K562 (cell line): Measurements from ENCODE around the gene NR6A1. TPM values are rescaled to one million over a fixed set of nuclear protein-coding genes. Genes with fewer than 3 reads are reported as not detected.
"Not testable (repeated sequence)": the region's sequence is repeated elsewhere in the genome, so short reads cannot be mapped to it uniquely, and the experiment has no call there.

Source experiments
- ATAC-seq: fragments of 200-7000 bp; cut with Tn5 transposase; 3 replicates; pipeline ENCODE4 v1.9.1; 2020; ENCODE audit warnings: moderate library complexity
- BruUV-seq: library from RNA; stranded (reverse); fragments of 400-500 nt; replicated peaks from 2 replicates; lab custom pipeline; 2021; lab: Mats Ljungman, UMichigan
- CTCF ChIA-PET: fragments of 300-600 bp; formaldehyde crosslinking; extraction: SDS; loops from one replicate; lab custom pipeline; 2021; ENCODE audit warnings: low intra/inter-chr PET ratio; lab: Yijun Ruan, JAX
- POLR2A ChIA-PET: fragments of 300-600, 350-650 bp; sonication (Branson Sonifier 250); formaldehyde crosslinking; extraction: SDS; loops from one replicate; lab custom pipeline; 2021; ENCODE audit warnings: antibody characterized with exemption, inconsistent platforms; lab: Yijun Ruan, JAX
- DNase-seq, 4 experiments: peaks; one replicate each; pipeline versions ENCODE4 v3.0.0 to v3.0.0-alpha.2; 2011 to 2018; ENCODE audit warnings: low spot score in 3 of 4, mixed read lengths in 3 of 4; ENCODE audit errors: extremely low read depth in 1 of 4
- FAIRE-seq: peaks from 2 replicates; lab custom pipeline; 2011; peaks lifted over from hg19 to GRCh38; lab: Jason Lieb, UNC
- H2AFZ ChIP-seq: 2 replicates; pipeline ENCODE4 v1.6.0; 2011; ENCODE audit warnings: low read depth, low read length, control low read depth, inconsistent platforms
- H3K27ac ChIP-seq: fragments of 200-600 bp; 3 replicates; pipeline ENCODE4 v1.8.0; 2011; ENCODE audit warnings: low read depth, mild to moderate bottlenecking, control low read depth, inconsistent platforms, low read length, moderate library complexity, mixed read lengths; ENCODE audit errors: extremely low read depth
- H3K27me3 ChIP-seq, 2 experiments: fragments of 300-600 bp in 1 of 2; 2 replicates in 1 of 2; 3 replicates in 1 of 2; pipeline versions ENCODE4 v1.6.0 to v1.8.0; 2011; ENCODE audit warnings: inconsistent platforms in 2 of 2, low read length in 2 of 2, mild to moderate bottlenecking in 1 of 2, mixed read lengths in 1 of 2, moderate library complexity in 1 of 2; ENCODE audit not compliant: control insufficient read depth in 2 of 2, insufficient read depth in 2 of 2
- H3K36me3 ChIP-seq: fragments of 300-600 bp; 3 replicates; pipeline ENCODE4 v1.8.0; 2011; ENCODE audit warnings: mild to moderate bottlenecking, low read length, inconsistent platforms; ENCODE audit not compliant: control insufficient read depth, insufficient read depth
- H3K4me1 ChIP-seq, 2 experiments: fragments of 200-600 bp in 1 of 2; replicated peaks in 1 of 2; 2 replicates in 1 of 2; 3 replicates in 1 of 2; pipeline versions ENCODE4 v1.5.1 to v1.8.0; 2011; ENCODE audit warnings: inconsistent platforms in 2 of 2, low read length in 2 of 2, mild to moderate bottlenecking in 1 of 2, mixed read lengths in 1 of 2, moderate library complexity in 1 of 2; ENCODE audit not compliant: control insufficient read depth in 2 of 2, insufficient read depth in 2 of 2
- H3K4me2 ChIP-seq: 2 replicates; pipeline ENCODE4 v1.6.1; 2011; ENCODE audit warnings: low read length, control low read depth, inconsistent platforms, mixed read lengths; ENCODE audit not compliant: insufficient read depth
- H3K4me3 ChIP-seq: fragments of 200-600 bp; sonication (generic), shearing (Covaris generic); 2 replicates; pipeline ENCODE4 v1.5.1; 2016; ENCODE audit warnings: control low read depth, inconsistent platforms
- H3K79me2 ChIP-seq: fragments of 200-600 bp; 3 replicates; pipeline ENCODE4 v1.8.0; 2011; ENCODE audit warnings: low read length, inconsistent platforms; ENCODE audit not compliant: control insufficient read depth, insufficient read depth
- H3K9ac ChIP-seq, 2 experiments: 2 replicates each; pipeline versions ENCODE4 v1.6.0 to v1.6.1; 2011; ENCODE audit warnings: low read depth in 2 of 2, low read length in 2 of 2, control low read depth in 1 of 2, inconsistent platforms in 1 of 2, mild to moderate bottlenecking in 1 of 2, mixed read lengths in 1 of 2; ENCODE audit not compliant: insufficient read depth in 1 of 2
- H3K9me1 ChIP-seq: one replicate; pipeline ENCODE4 v1.6.0; 2011; ENCODE audit warnings: inconsistent platforms, mild to moderate bottlenecking, low read length, moderate library complexity; ENCODE audit not compliant: control insufficient read depth, insufficient read depth
- H3K9me3 ChIP-seq: replicated peaks from 2 replicates; pipeline ENCODE4 v1.5.1; 2011; ENCODE audit warnings: low read depth, low read length, inconsistent platforms; ENCODE audit not compliant: control insufficient read depth, insufficient read depth
- H4K20me1 ChIP-seq: replicated peaks from 2 replicates; pipeline ENCODE4 v1.6.1; 2011; ENCODE audit warnings: low read length, inconsistent platforms, mixed read lengths; ENCODE audit not compliant: control insufficient read depth, insufficient read depth
- CEBPB ChIP-seq: fragments of 450-650 bp; IDR thresholded peaks from 2 replicates; pipeline ENCODE4 v1.6.1; 2016; ENCODE audit warnings: missing genetic modification characterization, missing compliant biosample characterization
- CEBPG ChIP-seq, 3 experiments: fragments of 200-800 bp in 1 of 3; sonication (Bioruptor generic) in 1 of 3; sonication (generic) in 1 of 3; formaldehyde crosslinking in 1 of 3; IDR thresholded peaks in 2 of 3; conservative IDR thresholded peaks in 1 of 3; 2 replicates each; pipeline versions ENCODE4 v1.6.1 to v1.8.0; 2016 to 2022; ENCODE audit warnings: missing compliant biosample characterization in 2 of 3, missing genetic modification characterization in 2 of 3, mild to moderate bottlenecking in 1 of 3, missing genetic modification reagents in 1 of 3
- JUN ChIP-seq, 2 experiments: sonication (generic) in 1 of 2; formaldehyde crosslinking in 1 of 2; IDR thresholded peaks; 2 replicates each; pipeline versions ENCODE4 v1.6.1 to v1.8.0; 2012 to 2022; ENCODE audit warnings: borderline replicate concordance in 2 of 2, mild to moderate bottlenecking in 2 of 2, improper control_type of control experiment in 1 of 2, low read depth in 1 of 2, low read length in 1 of 2, missing genetic modification reagents in 1 of 2
- WGBS: fragments of 100-300 bp; shearing (Covaris generic); methylation state at CpG from one replicate; pipeline ENCODE4 v1.1.6; 2016; ENCODE audit warnings: low coverage, mixed read lengths; ENCODE audit not compliant: insufficient coverage; ENCODE audit errors: missing lambda C conversion rate; 5-methylcytosine and 5-hydroxymethylcytosine counted together
- in situ Hi-C: fragments of 300-500 bp; cut with MboI; formaldehyde crosslinking; loops from 4 replicates; pipeline ENCODE4 v1.15.0; 2018; ENCODE audit warnings: inconsistent platforms, mixed read lengths
- intact Hi-C: fragments of 100-400 bp; cut with micrococcal nuclease; formaldehyde crosslinking; loops from 2 replicates; pipeline ENCODE4 v1.14.2; 2022
- polyA plus RNA-seq, 8 experiments: library from polyadenylated mRNA; depleted of rRNA in 4 of 8; stranded (reverse) in 5 of 8; unstranded in 3 of 8; fragments of >200 nt; fragmentation: Nextera tagmentation in 2 of 8; fragmentation: Illumina TruSeq in 1 of 8; extraction: Ambion mirVana in 2 of 8; extraction: Trizol in 1 of 8; gene quantifications; 2 replicates each; pipeline versions ENCODE4 v1.2.1 to v1.2.3, GENCODE V29; 2011 to 2014; ENCODE audit warnings: inconsistent platforms in 1 of 8, missing spikeins in 1 of 8
- total RNA-seq, 7 experiments: library from RNA; depleted of rRNA in 6 of 7; stranded (reverse); fragments of >200 nt in 6 of 7; fragmentation: Illumina TruSeq in 2 of 7; extraction: Trizol in 2 of 7; gene quantifications; 2 replicates each; pipeline versions ENCODE4 v1.2.1 to v1.2.3, GENCODE V29; 2011 to 2021; ENCODE audit warnings: low replicate concordance in 1 of 7

Gene NR6A1
- total and polyA plus RNA-seq, 9 of the 15 experiments (the other 6 are each of a cell fraction or from before 2014, with no cell fraction given), result 9.7 to 55.4 (median 28.3) TPM

DNA sequence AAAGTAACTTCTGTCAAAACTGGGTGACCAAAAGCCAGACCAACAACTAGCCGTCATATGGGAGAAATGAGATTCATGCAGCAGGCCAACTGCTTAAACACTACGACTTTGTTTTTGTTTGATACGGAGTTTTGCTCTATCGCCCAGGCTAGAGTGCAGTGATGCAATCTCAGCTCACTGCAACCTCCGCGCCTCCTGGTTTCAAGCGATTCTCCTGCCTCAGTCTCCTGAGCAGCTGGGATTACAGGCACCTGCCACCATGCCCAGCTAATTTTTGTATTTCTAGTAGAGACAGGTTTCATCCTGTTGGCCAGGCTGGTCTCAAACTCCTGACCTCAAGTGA lies 36.4 kb downstream of the NR6A1 start:
- H4K20me1 ChIP-seq; H3K9me1 ChIP-seq; H3K4me2 ChIP-seq; CTCF ChIA-PET; H3K27ac ChIP-seq; DNase-seq; BruUV-seq; H3K9ac ChIP-seq; H3K4me1 ChIP-seq; H3K4me3 ChIP-seq; ATAC-seq; H3K27me3 ChIP-seq; H2AFZ ChIP-seq; intact Hi-C loops; FAIRE-seq; H3K9me3 ChIP-seq; in situ Hi-C loops; TF ChIP-seq CEBPG (tag; conservative IDR thresholded peaks at IDR 0.05 in 1 of 2, IDR thresholded peaks at IDR 0.05 in 1 of 2); JUN (IDR thresholded peaks at IDR 0.05; ENCODE audit: borderline replicate concordance, low read depth, low read length): not testable (repeated sequence)
- WGBS, result 74% methylated on average over 7 of the region's 7 CpGs
- POLR2A ChIA-PET, result interaction anchor here (0.6 to 1.3 kb wide), 4 partner anchors 9 to 148 kb away, joined by 3 to 4 read pairs (median 3); no protein-coding TSS in a partner anchor
- TF ChIP-seq CEBPG (CRISPR knock-in tag; IDR thresholded peaks at IDR 0.05) (peak; percentile 57; the same call in 1 of the 2 replicates), JUN (CRISPR knock-in tag; IDR thresholded peaks at IDR 0.05; ENCODE audit: borderline replicate concordance) (0 out of 2 replicates have a peak, but pooled peaks have one; percentile 39), CEBPB (tag) (peak; percentile 32; the same call in 1 of the 2 replicates)
- peaks cover 42% of the 10 kb centered on the region for H3K79me2 ChIP-seq
- peaks cover 38% of the 10 kb centered on the region for H3K36me3 ChIP-seq
